GM18505 (cell line): ENCODE results near the gene JTB.
"Not testable (repeated sequence)": the region's sequence is repeated elsewhere in the genome, so short reads cannot be mapped to it uniquely, and the experiment has no call there.

Source experiments
- ATAC-seq: cut with Tn5 transposase; IDR thresholded peaks from one replicate; pipeline ENCODE4 v1.9.1; 2021; ENCODE audit not compliant: unreplicated experiment
- POLR2A ChIP-seq: IDR thresholded peaks from 4 replicates; pipeline ENCODE4 v1.6.1; 2011; ENCODE audit warnings: borderline replicate concordance; ENCODE audit not compliant: insufficient read depth, insufficient read length; ENCODE audit errors: extremely low read depth

The JTB gene

GRCh38 chr1:153977250-153978240 is at the start of gene JTB:
Gene JTB (minus strand): TSS chr1:153977674. CDS start chr1:153977252, 422 bp downstream.
- peak; percentile 80 for ATAC-seq
- peak; percentile 95 for TF ChIP-seq POLR2A

GRCh38 chr1:154019940-154020339 is 42.5 kb upstream of the JTB start:
- TF ChIP-seq POLR2A = no peak
- no peak for ATAC-seq

- no peak for TF ChIP-seq POLR2A
- no peak for ATAC-seq
Observed at GRCh38 chr1:154019269-154019668, 41.8 kb upstream of the JTB start.

GRCh38 chr1:154014154-154014907 is 36.9 kb upstream of the JTB start:
- ATAC-seq = no peak
- TF ChIP-seq POLR2A = no peak

- ATAC-seq = not testable (repeated sequence)
Observed at GRCh38 chr1:154012543-154012942, 35.1 kb upstream of the JTB start.

GRCh38 chr1:154012129-154012528 is 34.7 kb upstream of the JTB start:
- no peak for TF ChIP-seq POLR2A
- no peak for ATAC-seq

GRCh38 chr1:154006136-154006535 is 28.7 kb upstream of the JTB start:
- no peak for ATAC-seq
- no peak for TF ChIP-seq POLR2A

- no peak for ATAC-seq
- no peak for TF ChIP-seq POLR2A
Observed at GRCh38 chr1:154000420-154000819, 22.9 kb upstream of the JTB start.

GRCh38 chr1:153996882-153997281 is 19.4 kb upstream of the JTB start:
- not testable (repeated sequence) for ATAC-seq

GRCh38 chr1:153995640-153996039 is 18.2 kb upstream of the JTB start:
- no peak for TF ChIP-seq POLR2A
- ATAC-seq = no peak

- ATAC-seq = no peak
- TF ChIP-seq POLR2A = no peak
Observed at GRCh38 chr1:153995202-153995601, 17.7 kb upstream of the JTB start.

- no peak for ATAC-seq
- no peak for TF ChIP-seq POLR2A
Observed at GRCh38 chr1:153991806-153992205, 14.3 kb upstream of the JTB start.

- no peak for ATAC-seq
- TF ChIP-seq POLR2A = no peak
Observed at GRCh38 chr1:153991151-153991630, 13.7 kb upstream of the JTB start.
